GM21786 (cell line): ENCODE measurements around the gene KRT7.

Experiments used
- ATAC-seq: cut with Tn5 transposase; IDR thresholded peaks from one replicate; pipeline ENCODE4 v1.9.1; 2021; ENCODE audit not compliant: unreplicated experiment

Gene KRT7

DNA sequence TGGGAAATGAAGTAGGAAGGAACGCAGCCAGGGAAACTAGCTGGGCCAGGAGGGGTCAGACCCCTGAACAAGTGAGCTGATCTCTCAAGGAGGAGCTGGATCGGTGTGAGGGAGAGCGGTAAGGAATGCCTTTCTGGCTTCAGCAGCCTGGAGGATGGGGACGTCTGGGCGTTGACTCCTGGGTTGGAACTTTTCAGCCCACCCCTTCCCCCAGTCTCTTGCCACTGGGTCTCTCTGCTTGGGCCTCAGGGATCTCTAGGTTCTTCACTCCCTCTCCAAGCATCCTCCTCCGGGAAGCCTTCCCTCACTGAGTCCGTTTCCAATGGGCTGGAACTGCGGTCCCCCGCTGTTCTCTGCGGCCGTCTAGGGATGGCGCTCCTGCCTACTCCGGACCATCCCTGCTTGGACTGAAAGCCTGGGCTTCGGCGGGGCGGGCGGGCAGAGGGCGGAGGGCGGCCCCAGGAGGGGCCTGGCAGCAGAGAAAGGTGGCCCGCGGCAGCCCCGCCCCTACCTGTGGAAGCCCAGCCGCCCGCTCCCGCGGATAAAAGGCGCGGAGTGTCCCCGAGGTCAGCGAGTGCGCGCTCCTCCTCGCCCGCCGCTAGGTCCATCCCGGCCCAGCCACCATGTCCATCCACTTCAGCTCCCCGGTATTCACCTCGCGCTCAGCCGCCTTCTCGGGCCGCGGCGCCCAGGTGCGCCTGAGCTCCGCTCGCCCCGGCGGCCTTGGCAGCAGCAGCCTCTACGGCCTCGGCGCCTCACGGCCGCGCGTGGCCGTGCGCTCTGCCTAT lies at the start of gene KRT7:
TSS of gene KRT7 (plus strand) at position 570 of the 788 bp plus-strand sequence. CDS start at position 624, 54 bp downstream.
- ATAC-seq, result no peak

DNA sequence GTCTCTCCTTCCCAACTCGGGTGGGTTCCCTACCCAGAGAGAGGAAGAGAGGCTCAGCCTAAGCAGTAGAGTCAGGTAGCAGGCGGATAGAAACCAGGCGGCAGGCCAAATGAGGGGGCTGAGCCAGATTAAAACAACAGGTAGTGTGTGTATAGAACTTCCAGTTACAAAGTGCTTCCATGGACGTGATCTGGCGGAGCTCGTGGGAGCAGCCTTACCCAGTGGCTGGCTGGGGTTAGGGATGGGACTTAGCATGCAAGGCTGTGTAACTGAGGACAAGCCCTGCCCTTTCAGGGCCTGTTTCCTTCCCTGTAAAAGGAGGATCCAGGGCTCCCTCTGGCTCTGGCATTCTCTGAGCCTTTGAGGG lies 49.5 kb upstream of the KRT7 start:
- ATAC-seq, result no peak

DNA sequence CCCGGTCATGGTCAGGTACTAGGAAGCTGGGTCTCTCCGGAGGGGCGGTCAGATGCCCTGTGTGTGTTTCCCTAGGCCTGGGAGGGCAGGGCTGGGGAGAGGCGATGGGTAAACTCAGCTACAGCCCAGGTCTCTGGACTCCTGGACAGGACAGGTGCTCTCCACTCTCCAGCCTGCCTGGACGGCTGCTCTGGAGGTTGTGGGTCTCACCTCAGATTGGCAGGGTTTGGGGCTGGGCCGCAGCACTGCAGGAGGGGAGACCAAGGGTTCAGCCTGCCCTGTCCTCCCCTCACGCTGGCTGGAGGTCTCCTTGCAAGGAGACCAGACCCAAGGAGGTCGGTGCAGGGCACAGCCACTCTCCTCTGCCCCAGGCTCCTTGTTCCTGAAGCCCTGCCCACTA lies 49.1 kb upstream of the KRT7 start:
- no peak for ATAC-seq

DNA sequence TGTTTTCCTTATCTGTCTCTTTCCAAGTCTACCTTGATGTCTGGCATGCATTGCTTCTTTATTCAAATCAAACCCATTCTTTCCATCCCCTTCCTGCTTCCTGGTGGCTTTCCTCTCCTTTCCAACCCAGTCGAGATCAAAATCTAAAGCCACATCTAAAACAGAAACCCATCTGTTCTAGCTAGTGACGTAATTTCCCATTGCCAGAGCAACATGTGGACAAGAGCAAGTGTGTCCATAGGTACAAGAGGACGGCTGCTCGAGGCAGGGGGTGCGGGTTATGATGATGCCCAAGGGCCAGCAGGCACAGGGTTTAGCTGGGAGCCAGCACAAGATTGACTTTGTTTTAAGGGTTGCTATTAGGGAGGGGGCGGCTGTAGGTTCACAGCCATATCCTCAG lies 48.2 kb upstream of the KRT7 start:
- no peak for ATAC-seq

DNA sequence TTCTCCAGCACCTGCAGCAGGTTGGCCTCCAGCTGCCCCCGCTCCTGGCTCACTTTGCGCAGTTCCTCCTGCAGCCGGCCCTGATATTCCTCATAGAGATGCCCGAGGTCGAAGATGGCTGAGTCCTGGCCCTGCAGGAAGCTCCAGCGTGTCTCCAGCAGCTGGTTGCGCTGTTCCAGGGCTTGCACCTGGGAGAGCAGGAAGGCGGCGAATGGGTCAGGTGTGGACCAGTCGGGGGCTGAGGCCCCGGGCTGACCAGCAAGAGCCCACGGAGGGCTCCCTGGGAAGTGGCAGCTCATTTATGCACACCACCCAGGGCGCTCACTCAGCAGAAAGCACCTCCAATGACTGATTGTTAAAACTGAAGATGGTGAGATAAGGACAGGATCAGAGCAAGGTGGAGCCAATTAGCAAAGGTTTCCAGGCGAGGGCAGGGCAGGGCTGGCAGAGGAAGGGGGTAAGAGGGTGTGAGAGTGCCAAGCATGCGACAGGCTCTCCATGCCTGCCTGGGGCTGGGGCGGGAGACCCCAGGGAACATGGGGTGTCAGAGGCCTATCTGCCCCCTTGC lies 47.6 kb upstream of the KRT7 start:
- ATAC-seq, result no peak

DNA sequence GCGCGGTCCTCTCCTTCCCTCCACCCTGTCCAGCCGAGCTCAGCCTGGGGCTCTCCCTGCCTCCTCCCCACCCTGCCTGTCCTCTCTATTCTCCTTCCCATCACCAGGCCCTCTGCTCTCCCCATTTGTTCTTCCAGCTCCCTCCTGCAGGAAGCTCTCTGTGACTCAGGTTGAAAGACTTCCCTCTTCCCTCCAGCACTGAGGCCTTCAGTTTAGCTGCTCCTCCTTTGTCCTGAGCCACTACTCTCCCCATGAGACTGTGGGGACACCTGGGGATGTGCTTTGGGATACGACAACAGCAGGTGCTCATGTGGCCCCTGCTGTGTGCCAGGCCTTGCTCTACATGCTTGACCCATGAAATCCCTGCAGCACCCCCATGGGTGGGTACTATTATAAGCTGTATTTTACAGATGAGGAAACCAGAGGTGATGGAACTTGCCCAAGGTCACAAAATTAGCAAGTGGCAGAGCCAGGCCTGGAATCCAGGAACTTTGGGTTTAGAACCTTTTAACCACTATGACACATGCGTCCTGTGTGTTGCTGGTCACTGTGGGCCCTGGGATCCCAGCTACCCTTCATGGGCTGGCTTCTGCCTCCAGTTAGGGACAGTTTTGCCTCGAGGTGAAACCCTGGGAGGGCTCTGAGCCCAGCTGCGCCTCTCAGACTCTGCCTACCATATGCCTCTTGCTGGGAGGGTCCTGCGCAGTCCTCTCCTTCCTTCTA lies 46.8 kb upstream of the KRT7 start:
- no peak for ATAC-seq

DNA sequence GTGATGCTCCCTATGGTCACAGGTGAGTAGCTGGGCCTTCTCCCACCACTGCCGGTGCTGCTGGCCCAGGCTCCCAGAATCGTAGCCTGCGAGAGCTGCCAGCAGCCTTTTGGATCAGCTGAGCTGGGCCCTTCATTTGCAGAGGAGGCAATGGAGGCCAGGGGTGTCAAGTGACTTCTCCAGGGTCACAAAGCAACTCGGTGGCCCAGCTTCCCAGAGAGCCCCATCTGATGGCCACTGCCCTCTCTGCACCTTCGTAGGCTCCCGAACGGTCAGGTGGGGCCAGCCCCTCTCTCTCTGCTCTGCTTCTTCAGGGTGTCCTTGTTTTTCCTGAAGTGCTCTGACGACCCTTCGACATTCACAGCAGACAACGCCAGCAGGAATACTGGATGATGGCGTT lies 45.8 kb upstream of the KRT7 start:
- no peak for ATAC-seq

DNA sequence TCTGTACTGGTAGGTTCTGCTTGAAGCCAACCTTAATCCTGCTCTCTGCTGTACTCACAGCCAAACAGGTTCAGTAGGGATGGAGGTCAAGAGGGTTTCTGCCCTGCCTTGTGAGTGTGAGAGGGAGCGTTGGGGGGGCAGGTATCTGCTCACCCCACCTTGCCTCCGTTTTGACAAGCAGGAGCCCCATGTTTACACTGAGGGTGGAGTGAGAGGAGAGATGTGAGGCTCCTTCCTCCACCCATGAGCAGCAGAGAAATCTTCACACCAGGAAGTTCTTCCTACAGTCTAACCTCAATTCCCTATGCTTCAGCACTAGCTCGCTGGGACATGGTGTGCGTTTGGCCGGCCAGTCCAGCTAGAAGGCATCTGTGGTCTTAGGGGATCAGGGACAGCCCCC lies 45.4 kb upstream of the KRT7 start:
- no peak for ATAC-seq

DNA sequence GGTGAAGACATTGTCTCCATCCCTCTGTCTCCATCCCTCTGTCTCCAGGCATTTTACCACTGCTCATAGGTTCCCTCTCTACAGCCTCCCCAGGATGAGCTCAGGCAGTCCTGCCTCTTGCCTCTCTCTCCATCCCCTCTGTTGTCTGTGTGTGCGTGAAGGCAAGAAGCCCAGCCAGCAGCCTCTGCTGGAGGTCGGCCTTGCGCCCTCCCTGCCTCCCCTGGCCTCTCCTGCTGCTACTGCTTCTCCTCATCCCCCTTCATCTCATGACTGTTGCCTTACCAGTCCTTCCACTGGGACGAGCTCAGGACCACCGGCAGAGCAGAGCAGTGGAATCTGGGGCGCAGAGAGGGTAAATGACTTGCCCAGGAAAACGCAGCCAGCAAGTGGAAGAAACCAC lies 44.4 kb upstream of the KRT7 start:
- no peak for ATAC-seq

DNA sequence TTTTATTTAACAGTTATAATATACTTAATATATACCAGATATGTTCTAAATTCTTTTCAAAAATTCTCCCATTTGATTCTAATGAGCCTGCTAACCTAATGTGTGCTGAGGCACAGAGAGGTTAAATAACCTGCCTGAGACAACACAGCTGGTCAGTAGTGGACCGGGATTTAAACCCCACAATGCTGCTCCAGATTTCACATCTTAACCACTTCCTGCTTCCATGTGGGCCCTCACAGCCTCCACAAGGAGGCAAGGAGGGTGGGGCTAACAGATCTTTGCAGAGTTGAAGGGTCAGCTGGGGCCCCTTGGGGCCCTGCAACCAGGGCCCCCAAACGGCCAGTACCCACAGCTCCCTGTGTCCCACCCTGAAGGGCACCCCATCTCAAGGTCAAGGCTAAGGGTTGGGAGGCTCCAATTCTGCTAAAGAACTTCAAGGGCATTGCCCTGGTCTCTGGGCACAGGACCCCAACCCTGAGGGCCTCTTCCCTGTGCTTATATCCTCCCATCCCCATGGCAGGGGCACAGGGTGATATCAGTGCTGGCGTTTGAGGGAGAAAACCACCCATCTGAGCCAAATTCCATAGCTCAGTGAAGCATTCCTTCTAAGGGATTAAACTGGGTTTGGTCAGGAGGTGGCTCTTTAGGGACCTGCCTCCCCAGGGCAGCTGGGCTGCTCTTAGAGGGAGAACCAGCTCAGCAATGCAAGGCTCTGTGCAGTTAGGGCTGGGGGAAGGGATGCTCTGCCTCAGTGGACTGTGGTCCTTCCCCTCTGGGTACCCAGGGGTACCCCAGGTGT lies 43.5 kb upstream of the KRT7 start:
- ATAC-seq, result no peak

DNA sequence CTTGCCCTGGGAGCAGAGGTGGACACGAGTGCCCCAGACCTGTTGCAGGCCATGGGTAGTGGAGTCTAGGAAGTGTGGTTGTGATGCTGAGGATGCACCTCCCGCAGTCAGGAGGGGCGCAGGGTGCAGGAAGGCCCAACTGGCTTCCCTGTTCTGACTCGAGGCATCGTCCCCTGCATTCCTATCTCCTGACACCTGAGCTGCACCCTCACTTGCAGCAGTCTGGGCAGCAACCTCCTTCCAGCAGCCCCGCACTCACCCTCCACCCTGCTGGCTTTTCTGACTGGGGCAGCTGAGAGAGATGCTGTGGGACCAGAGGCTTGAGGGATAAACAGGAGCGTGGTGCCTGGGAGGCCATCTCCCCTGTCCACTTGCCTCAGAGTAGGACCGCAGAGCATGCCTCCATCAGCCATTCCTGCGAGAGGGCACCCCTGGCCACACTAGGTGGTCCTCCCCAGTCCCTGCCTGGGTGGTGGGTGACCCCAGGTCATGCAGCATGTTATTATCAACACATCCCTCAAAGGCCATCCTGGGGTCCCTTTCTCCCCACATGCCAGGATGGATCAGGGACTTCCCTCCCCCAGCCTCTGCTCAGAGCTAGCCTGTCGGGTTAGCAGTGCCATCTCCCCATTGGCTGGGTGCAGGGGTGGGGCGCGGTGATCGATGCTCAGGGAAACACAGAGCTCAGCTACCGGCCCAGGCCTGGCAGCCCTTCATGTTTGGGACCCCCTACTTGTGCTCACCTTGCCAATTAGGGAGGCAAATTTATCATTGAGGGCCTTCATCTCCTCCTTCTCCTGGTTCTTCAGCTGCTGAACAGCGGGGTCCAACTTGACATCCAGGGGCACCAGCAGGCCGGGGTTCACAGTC lies 41.9 kb upstream of the KRT7 start:
- ATAC-seq, result no peak

DNA sequence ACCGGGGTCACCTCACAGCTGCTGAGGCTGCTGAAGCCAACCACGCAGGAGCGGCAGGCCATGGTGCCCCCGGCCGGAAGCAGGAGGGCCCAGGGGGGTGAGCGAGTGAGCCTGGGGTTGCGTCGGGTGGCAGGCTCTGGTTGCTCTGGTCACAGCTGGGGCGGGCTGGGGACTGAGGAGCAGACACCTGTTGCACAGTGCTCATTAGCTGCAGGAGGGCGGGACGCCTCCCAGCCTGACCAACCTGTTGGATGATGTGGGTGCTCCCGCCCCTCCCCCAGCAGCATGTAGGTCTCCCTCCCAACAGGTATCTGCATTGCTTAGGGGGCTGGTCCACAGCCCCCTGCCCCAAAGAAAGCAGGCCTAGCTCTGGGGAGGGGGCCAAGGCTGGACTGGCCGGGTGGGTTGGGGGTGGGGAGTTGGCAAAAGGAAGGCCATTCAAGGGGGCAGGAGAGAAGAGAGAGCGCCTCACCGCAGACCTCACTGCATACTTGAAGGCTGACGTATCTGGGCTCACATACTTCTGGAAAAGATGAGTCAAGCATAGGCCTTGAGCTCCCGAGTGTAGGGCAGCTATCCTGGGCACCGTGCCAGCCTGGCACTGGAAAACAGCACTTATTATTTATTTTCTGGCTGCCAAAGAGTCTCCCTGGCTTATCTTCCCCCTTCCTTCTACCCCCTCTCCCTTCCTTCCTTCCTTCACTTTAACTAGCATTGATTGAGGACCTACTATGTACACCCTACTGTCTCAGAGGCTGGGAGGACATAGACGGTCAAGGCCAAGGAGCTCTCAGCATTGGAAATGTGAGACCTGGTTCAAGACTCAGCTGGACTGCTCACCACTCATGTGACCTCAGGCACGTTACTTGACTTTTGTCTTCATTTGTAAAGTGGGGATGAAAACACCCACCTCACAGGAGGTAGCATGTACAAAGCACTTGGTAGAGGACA lies 40.9 kb upstream of the KRT7 start, which contains the start of gene KRT80:
TSS of gene KRT80 (minus strand) at position 174 of the 951 bp plus-strand sequence. CDS start at position 62, 112 bp downstream.
- no peak for ATAC-seq

DNA sequence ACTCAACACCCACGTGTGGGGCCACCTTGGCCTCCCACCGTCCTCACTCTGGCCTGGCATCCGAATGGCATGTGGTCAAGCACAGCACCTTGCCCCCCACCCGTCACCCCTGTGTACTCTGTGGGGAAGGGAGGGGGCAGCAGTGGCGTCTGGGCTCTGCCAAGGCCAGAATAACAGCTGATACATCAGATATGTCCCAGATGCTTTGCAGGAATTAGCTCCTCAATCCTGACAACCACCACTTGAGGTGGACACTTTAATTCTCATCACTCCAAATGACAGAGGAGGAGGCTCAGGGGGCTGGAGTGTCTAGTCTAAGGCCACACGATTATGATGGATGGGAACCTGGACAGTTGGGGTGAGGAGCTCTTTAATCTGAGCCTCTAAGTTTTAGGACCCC lies 39.5 kb upstream of the KRT7 start:
- ATAC-seq, result no peak

DNA sequence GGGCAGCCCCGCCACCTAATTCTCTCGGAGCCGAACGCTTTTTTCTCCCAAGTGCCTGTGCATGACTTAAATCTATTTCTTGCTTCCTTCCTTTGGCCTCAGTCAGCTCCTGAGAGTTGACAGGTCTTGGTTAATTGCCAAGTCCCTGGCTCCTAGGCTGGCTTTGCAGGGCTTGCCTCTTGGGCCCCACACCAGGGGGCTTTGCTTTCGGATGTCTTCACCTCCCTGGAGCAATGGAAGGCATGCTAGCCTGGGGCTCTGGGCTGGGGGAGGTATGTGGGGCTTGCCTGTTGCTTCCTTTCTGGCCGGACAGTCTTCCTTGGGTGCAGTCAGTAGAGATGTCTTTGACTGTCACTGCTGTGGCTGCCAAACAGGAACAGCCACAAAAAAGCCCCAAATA lies 39.1 kb upstream of the KRT7 start:
- ATAC-seq, result no peak

DNA sequence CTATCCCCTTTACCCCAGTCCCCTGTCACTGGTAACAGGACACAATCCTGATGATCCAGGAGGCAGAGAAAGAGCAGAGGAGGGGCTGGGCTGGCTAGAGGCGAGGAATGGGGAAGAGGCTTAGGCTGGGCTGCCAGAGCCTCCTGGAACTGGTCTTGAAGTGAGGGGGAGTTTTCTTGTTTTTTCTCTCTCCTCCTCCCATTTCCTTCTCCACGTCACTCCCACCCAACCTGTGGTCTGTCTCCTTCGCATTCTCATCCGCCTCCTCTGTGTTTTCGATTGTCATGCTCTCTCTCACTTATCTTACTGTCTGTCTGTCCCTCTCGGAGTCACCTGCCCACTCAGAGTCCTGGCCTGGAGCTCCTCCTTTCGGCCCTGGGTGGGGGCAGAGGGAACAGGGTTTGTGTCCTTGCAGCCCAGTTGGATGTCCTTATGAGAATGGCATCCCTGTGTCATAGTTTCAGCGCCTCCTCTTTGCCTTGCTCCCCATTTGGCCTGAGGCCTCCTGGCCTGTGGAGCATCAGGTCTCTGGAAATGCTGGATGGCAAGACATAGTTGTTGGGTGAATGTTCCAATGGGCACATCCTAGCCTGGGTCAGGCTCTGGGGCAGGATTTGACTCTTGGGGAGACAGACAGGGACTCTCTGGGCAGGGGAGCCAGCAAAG lies 37.8 kb upstream of the KRT7 start:
- no peak for ATAC-seq

DNA sequence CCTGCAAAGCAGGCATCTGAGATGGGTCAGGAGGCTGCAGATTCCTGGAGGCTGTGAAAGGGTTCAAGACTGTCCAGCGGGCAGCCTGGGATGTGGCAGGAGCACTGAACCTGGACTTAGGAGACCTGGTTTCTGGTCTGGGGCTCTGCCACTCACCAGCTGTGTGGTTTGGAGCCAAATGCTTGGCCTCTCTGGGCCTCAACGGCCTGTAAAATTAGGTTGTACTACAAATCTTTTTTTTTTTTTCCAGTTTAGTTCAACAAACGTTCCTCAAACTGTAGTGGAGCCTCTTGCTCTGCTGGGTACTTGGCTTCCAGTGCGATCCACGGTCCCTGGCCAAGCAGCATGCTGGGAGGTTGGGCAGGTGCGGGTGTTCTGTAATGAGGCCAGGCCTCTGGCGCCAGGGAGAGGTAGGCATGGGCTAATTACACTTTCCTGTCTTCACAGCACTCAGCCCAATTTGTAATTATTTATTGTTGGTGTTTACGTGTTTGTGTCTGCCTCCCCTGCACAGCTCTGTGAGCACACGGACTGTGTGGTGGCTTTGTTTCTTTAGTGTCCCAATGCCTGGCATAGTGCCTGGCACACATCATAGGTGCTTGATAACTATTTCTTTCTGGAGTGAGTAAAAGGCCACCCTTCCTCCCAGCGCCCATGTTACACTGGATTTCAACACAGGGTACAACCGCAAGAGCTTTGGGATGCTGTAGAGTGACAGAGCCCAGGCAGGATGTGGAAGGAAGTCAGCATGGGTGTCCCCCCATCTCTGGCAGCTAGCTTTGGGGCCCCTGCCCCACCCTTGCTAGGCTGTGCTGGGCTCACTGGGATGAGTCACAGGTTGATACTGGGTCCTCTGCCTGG lies 35.4 kb upstream of the KRT7 start:
- ATAC-seq, result no peak

DNA sequence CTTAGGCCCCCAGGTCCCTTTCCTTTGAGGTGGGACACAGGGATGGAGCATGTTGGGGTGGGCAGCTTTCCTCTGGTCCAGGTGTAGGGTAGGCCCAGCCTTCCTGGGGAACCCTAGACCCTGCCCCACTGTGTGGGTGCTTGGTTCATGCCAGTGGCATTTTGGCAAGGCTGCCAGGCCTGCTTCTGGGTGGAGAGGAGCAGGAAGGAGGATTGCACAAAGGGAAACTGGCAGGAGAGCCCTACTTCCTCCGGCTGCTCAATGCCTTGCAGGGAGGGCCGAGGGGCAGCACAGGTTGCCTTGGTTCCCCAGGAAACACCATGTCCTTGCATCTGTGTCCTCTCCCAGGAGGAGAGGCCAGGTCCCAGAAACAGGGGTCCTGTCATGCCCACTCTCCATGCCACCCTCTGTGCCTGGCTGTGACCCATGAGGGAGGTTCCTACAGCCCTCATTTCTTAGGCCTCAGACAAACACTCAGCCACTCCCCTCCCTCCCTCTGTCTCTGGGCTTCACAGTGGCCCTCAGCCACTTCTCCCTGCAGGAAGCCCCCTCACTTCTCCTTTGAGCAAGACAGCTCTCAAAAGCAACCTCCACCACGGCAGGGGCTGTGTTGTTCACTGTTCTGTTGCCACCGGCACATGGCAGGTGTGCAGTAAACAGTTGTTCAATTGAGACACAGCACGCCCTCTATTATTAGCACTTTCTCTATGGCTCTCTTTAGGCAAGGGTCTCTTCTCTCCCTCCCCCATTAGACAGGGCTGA lies 34.4 kb upstream of the KRT7 start:
- no peak for ATAC-seq
